Sciatic nerve (tissue), 2 donors: ENCODE data around the gene HOXA5. TPM values are rescaled to one million over a fixed set of nuclear protein-coding genes. Genes with fewer than 3 reads are reported as not detected.
A peak's percentile ranks its signal among the peaks of the same experiment; 100 is the strongest.

Experiments used
- ATAC-seq: fragments of 200-7000 bp; cut with Tn5 transposase; one replicate; pipeline ENCODE4 v1.9.1; 2020; ENCODE audit warnings: mild to moderate bottlenecking, moderate library complexity
- DNase-seq: peaks from one replicate; pipeline ENCODE4 v3.0.0-alpha.2; 2020; ENCODE audit warnings: low spot score
- intact Hi-C: fragments of 100-400 bp; cut with DNase I; formaldehyde crosslinking; loops from one replicate; pipeline ENCODE4 v1.14.2; 2022
- total RNA-seq: library from RNA; stranded (reverse); fragmentation: NEBNext Ultra II Directional; extraction: Animal tissue kit (Norgen Biotek cat#: 25700); gene quantifications from one replicate; pipeline ENCODE4 v1.2.1, GENCODE V29; 2021
- donor health status: DM: no; HTN: no; CAD: no.
- donor health status: DM: no; HTN: no; CAD: no.

HOXA5 gene
- total RNA-seq, 1 donor from 2014 or later: 20.1 TPM

DNA sequence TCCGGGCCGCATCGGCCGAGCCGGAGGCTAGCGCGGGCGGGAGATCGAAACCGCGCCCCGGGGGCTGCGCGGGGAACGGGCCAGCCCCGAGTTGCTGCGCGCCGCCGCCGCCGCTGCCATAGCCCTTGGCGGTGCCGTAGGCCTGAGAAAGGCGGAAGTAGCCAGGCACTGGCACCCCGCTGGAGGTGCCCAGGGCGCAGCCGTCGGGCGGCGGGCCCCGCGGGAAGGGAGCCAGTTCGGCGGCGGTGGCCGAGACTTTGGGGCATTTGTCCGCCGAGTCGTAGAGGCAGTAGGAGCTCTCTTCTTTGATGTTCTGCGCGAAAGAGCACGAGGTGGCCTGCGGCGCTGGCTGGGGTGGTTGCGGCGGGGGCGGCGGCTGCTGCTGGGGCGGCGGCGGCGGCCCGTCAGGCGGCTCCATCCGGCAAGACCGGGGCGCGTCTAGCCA lies 30.1 kb upstream of the HOXA5 start:
- ATAC-seq: no peak
- DNase-seq: peak; percentile 65
- intact Hi-C loops: no loop called here

DNA sequence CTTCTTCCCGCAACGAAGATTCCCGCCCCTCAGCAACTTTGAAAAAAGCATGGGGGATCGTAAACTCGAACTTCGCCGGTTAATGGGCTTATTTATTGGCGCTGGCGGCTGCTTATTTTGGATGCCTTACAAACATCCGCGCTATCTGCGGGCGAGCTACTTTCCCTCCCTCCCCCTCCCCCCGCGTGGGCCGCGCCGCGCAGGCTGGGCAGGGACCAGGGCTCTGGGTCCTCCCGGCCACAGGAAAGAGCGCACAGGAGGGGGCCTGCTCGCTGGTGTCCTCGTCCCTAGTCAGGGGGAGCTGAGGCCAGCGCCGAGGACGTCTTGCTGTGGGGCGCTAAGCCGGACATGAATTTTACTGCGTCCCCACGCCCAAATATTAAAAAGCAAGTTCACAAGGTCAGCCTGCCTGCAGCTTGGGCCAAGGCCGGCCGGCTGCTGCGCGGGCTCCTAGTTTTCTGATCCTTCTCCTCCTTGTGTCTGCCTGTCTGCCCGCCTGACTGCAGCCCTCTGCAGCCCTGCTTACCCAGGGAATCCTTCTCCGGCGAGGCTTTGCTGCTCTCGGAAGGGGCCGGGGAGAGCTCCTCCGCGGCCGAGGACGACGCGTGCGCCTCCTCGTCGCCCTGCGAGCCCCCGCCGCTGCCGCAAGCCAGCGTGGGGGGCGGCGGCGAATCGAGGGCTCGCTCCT lies 29.5 kb upstream of the HOXA5 start:
- ATAC-seq (peak; percentile 78), DNase-seq (peak; percentile 91)
- intact Hi-C loops: no loop called here

- DNase-seq (peak; percentile 59), ATAC-seq (peak; percentile 0)
- intact Hi-C loops: no loop called here
Measured at GRCh38 chr7:27172315-27172774, 28.9 kb upstream of the HOXA5 start.

GRCh38 chr7:27171637-27172314 lies 28.3 kb upstream of the HOXA5 start:
- peak; percentile 59 for DNase-seq
- intact Hi-C loops: no loop called here
- ATAC-seq: no peak

GRCh38 chr7:27171325-27171636 lies 27.8 kb upstream of the HOXA5 start:
- ATAC-seq (no peak), DNase-seq (peak; percentile 59)
- intact Hi-C loops: no loop called here

GRCh38 chr7:27170426-27171324 lies 27.2 kb upstream of the HOXA5 start:
- intact Hi-C loops: no loop called here
- no peak for ATAC-seq
- no peak for DNase-seq

DNA sequence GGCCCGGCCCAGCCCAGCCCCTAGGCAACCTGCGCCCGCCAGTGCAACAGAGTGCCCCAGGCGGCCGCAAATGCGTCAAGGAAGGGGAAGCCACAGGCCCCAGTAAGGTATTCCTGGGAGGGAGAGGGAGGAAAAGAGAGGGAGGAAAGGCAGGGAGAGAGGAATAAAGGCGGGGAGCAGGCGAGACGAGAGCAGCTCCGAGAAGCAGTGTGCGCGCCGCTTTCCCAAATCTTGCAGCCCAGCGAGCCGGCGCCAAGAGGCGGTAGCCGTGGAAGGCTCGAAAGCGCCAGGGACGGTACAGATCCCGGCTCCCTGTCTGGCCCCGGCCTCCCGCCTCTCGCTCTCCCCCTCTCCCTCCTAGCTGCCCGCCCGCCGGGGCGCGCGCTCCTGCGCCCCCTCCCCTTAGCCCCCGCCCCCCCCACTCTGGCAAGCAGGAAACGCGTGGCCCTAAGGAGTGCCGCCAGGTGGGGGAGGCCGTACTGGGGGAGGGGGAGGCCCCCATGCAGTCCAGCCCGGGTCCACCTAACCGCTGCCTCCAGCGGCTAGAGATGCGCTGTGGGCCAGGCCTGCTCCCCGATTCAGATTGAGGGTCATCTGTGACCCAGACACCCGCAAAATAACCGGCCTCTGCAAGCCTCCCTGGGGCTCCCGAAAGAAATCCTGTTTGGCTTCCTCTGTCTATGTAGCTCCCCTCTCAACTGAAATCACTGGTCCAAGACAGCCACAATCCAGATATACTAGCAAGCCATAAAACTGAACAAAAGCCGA lies 26.4 kb upstream of the HOXA5 start:
- DNase-seq: peak; percentile 63
- no peak for ATAC-seq
- intact Hi-C loops: no loop called here

- intact Hi-C loops: no loop called here
- peak; percentile 82 for DNase-seq
- ATAC-seq: peak; percentile 17
Measured at GRCh38 chr7:27168265-27168947, 24.9 kb upstream of the HOXA5 start.

GRCh38 chr7:27167916-27168264 lies 24.4 kb upstream of the HOXA5 start:
- ATAC-seq (no peak), DNase-seq (no peak)
- intact Hi-C loops: no loop called here

- intact Hi-C loops: no loop called here
- peak; percentile 61 for DNase-seq
- no peak for ATAC-seq
Measured at GRCh38 chr7:27166531-27167505, 23.3 kb upstream of the HOXA5 start.

DNA sequence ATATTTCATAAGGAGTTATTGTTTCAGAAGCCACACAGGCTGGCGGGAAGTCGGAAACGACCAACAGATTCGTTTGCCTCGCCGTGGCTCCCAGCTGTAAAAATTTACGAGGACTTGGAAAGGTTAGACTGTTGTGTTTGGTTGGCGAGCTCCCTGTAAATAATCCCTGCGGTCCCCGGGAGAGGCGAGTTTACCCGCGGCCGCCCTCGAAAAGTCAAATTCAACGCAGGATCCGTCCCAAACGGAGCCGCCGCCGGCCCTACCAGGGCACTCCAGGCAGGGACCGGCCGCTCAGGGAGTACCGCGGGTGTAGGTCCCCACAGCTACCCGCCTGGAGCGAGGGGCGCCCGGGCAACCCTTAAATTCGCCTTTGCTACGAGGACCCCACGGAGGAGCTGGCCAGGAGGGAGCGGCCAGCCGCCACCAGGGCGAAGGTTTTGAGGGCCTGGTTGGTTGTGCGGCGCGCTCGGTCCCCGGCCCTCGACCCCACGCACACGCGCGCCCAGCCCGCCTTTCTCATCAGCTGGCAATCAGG lies 22.6 kb upstream of the HOXA5 start:
- peak; percentile 72 for DNase-seq
- intact Hi-C loops: no loop called here
- peak; percentile 11 for ATAC-seq

DNA sequence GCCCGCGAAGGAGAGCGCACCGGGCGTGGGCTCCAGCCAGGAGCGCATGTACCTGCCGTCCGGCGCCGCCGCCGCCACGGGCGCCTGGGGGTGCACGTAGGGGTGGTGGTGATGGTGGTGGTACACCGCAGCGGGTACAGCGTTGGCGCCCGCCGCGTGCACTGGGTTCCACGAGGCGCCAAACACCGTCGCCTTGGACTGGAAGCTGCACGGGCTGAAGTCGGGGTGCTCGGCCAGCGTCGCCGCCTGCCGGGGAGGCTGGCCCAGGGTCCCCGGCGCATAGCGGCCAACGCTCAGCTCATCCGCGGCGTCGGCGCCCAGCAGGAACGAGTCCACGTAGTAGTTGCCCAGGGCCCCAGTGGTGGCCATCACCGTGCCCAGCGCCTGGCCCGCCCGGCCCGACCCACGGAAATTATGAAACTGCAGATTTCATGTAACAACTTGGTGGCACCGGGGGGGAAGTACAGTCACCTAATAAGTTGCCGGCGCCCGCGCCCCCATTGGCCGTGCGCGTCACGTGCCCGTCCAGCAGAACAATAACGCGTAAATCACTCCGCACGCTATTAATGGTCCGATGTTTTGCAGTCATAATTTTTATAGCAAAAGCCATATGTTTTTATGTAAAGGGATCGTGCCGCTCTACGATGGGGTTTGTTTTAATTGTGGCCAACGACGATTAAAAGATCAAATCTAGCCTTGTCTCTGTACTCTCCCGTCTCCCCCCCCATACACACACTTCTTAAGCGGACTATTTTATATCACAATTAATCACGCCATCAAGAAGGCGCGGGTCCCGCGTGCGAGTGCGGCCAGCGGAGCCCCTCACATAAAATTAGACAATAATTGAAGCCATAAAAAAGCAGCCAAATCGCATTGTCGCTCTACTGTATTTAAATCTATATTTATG lies 21.9 kb upstream of the HOXA5 start, which contains the start of gene HOXA9:
Gene HOXA9, minus strand, starts transcription at position 449 of the 907 bp plus-strand sequence. Its CDS starts 80 bp downstream, at position 369.
- peak; percentile 89 for DNase-seq
- intact Hi-C loops: no loop called here
- ATAC-seq: peak; percentile 68

- DNase-seq (peak; percentile 73), ATAC-seq (peak; percentile 9)
- intact Hi-C loops: no loop called here
Measured at GRCh38 chr7:27164367-27165088, 21.0 kb upstream of the HOXA5 start.

DNA sequence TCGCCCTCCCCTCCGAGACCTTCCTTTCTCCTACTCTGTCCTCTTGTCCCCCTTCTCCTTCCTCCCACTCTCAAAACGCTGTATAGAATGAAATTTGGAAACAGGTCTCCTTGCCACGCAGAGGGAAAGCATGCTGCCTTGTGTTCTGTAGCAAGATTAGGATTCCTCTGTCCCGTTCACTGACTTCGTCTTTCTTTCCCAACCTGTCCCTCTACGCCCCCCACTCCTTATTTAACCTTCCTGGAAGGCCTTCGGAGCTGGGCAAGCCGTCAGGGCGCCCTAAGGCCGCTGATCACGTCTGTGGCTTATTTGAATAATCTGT lies 20.5 kb upstream of the HOXA5 start:
- ATAC-seq: no peak

DNA sequence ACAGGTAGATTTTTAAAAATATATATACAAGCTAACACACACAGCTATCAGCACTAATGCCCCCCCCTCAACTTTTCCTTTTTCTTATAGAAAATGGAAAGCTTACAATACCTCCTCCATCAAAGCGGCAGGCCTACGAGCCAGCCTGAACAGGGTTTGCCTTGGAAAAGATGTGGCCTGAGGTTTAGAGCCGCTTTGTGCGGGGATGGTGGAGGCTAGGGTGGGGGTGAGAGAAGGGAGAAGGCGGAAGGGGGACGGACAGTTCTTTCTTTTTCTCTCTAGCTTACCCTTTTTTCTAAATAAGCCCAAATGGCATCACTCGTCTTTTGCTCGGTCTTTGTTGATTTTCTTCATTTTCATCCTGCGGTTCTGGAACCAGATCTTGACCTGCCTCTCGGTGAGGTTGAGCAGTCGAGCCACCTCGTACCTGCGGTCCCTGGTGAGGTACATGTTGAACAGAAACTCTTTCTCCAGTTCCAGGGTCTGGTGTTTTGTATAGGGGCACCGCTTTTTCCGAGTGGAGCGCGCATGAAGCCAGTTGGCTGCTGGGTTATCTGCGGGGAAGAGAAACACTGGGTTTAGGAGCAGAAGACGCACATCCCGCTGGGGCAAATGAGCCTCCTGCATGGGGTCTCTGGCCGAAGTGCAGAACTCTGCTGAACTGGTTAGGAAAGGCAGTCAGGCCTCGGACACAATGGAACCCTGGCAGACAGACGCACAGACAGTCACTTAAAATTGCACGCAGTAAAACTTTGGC lies 20.0 kb upstream of the HOXA5 start:
- ATAC-seq: no peak
- peak; percentile 51 for DNase-seq
- intact Hi-C loops: no loop called here

More for the DNA sequence above, 20.5 kb upstream of the HOXA5 start:
- intact Hi-C loops: no loop called here
- no peak for DNase-seq
